HepG2 (cell line): ENCODE results near the gene PRDM11. TPM values are rescaled to one million over a fixed set of nuclear protein-coding genes. Genes with fewer than 3 reads are reported as not detected.

Source experiments
- ATAC-seq: fragments of 200-7000 bp; cut with Tn5 transposase; 3 replicates; pipeline ENCODE4 v1.9.1; 2020; ENCODE audit warnings: mild to moderate bottlenecking, moderate library complexity
- BruUV-seq: library from RNA; stranded (reverse); fragments of 400-500 nt; replicated peaks from 2 replicates; lab custom pipeline; 2021; lab: Mats Ljungman, UMichigan
- CTCF ChIA-PET: fragments of 300-600 bp; formaldehyde crosslinking; extraction: SDS; loops from one replicate; lab custom pipeline; 2021; ENCODE audit warnings: low total read pairs, inconsistent platforms, low intra/inter-chr PET ratio; lab: Yijun Ruan, JAX
- POLR2A ChIA-PET: fragments of 350-600 bp; sonication (Branson Sonifier 250); formaldehyde crosslinking; loops from one replicate; lab custom pipeline; 2020; ENCODE audit warnings: antibody characterized with exemption, inconsistent platforms; lab: Yijun Ruan, JAX
- DNase-seq: peaks from one replicate; pipeline ENCODE4 v3.0.0-alpha.2; 2015; ENCODE audit warnings: low spot score
- FAIRE-seq: peaks from 3 replicates; lab custom pipeline; 2011; peaks lifted over from hg19 to GRCh38; lab: Jason Lieb, UNC
- H2AFZ ChIP-seq: one replicate; pipeline ENCODE4 v1.6.1; 2011; ENCODE audit warnings: low read length, inconsistent platforms
- H3K27ac ChIP-seq: fragments of 300-600 bp; 3 replicates; pipeline ENCODE4 v1.8.0; 2011; ENCODE audit warnings: mixed run types, mild to moderate bottlenecking, mixed read lengths, low read length, inconsistent platforms; ENCODE audit not compliant: insufficient read depth; ENCODE audit errors: extremely low read length
- H3K27me3 ChIP-seq, 2 experiments: fragments of 200-600 bp in 1 of 2; 2 replicates in 1 of 2; 3 replicates in 1 of 2; pipeline versions ENCODE4 v1.6.0 to v1.8.0; 2011; ENCODE audit warnings: low read length in 2 of 2, mild to moderate bottlenecking in 2 of 2, moderate library complexity in 2 of 2, inconsistent platforms in 1 of 2; ENCODE audit not compliant: insufficient read depth in 2 of 2, control insufficient read depth in 1 of 2
- H3K36me3 ChIP-seq, 2 experiments: fragments of 200-600 bp in 1 of 2; replicated peaks in 1 of 2; 2 replicates in 1 of 2; 3 replicates in 1 of 2; pipeline versions ENCODE4 v1.5.1 to v1.8.0; 2011; ENCODE audit warnings: low read length in 2 of 2, inconsistent platforms in 1 of 2; ENCODE audit not compliant: insufficient read depth in 2 of 2, control insufficient read depth in 1 of 2
- H3K4me1 ChIP-seq: 2 replicates; pipeline ENCODE4 v1.5.1; 2012; ENCODE audit warnings: low read length, inconsistent platforms; ENCODE audit not compliant: insufficient read depth
- H3K4me2 ChIP-seq: 2 replicates; pipeline ENCODE4 v1.6.0; 2011; ENCODE audit warnings: low read depth, low read length, inconsistent platforms
- H3K4me3 ChIP-seq, 3 experiments: fragments of 200-600 bp in 1 of 3; sonication (generic), shearing (Covaris generic) in 1 of 3; replicated peaks in 1 of 3; 2 replicates each; pipeline ENCODE4 v1.5.1; 2011 to 2016; ENCODE audit warnings: low read length in 3 of 3, inconsistent platforms in 2 of 3, low read depth in 2 of 3, mild to moderate bottlenecking in 2 of 3, control low read depth in 1 of 3, mixed read lengths in 1 of 3; ENCODE audit not compliant: insufficient read depth in 1 of 3
- H3K79me2 ChIP-seq: one replicate; pipeline ENCODE4 v1.6.1; 2011; ENCODE audit warnings: low read length, inconsistent platforms; ENCODE audit not compliant: insufficient read depth
- H3K9ac ChIP-seq: 2 replicates; pipeline ENCODE4 v1.6.0; 2011; ENCODE audit warnings: mild to moderate bottlenecking, low read depth, low read length, inconsistent platforms; ENCODE audit not compliant: insufficient read depth
- H3K9me3 ChIP-seq: 2 replicates; pipeline ENCODE4 v1.5.1; 2012; ENCODE audit warnings: mild to moderate bottlenecking, low read length
- H4K20me1 ChIP-seq: 2 replicates; pipeline ENCODE4 v1.6.0; 2011; ENCODE audit warnings: inconsistent platforms, mild to moderate bottlenecking, low read length, moderate library complexity; ENCODE audit not compliant: insufficient read depth
- DRAP1 ChIP-seq: IDR thresholded peaks from 2 replicates; pipeline ENCODE4 v1.6.1; 2016; ENCODE audit warnings: missing genetic modification reagents, missing compliant biosample characterization
- HIVEP1 ChIP-seq: sonication (generic); formaldehyde crosslinking; IDR thresholded peaks from 2 replicates; pipeline ENCODE4 v1.4.0; 2020; ENCODE audit warnings: mild to moderate bottlenecking, missing genetic modification reagents
- NPAS2 ChIP-seq: sonication (generic); formaldehyde crosslinking; IDR thresholded peaks from 2 replicates; pipeline ENCODE4 v1.8.0; 2022; ENCODE audit warnings: mild to moderate bottlenecking, missing genetic modification reagents, borderline replicate concordance
- ZNF549 ChIP-seq: sonication (generic); formaldehyde crosslinking; IDR thresholded peaks from 2 replicates; pipeline ENCODE4 v1.5.0; 2020; ENCODE audit warnings: missing genetic modification reagents
- ZNF570 ChIP-seq: sonication (generic); formaldehyde crosslinking; IDR thresholded peaks from 2 replicates; pipeline ENCODE4 v1.4.0; 2020; ENCODE audit warnings: mild to moderate bottlenecking, missing genetic modification reagents, borderline replicate concordance
- WGBS: methylation state at CpG from one replicate; pipeline ENCODE4 v1.1.6; 2017; ENCODE audit warnings: low lambda C conversion rate; 5-methylcytosine and 5-hydroxymethylcytosine counted together
- in situ Hi-C: cut with HindIII; loops from 2 replicates; pipeline ENCODE4 v1.10.0; 2017; ENCODE audit warnings: low pct_unique_long_range_greater_than_20kb; ENCODE audit not compliant: extremely low pct_ligation_motif_present
- intact Hi-C: fragments of 100-400 bp; cut with micrococcal nuclease; formaldehyde crosslinking; loops from one replicate; pipeline ENCODE4 v1.10.0; 2022; ENCODE audit not compliant: unreplicated experiment
- polyA plus RNA-seq, 8 experiments: library from polyadenylated mRNA; depleted of rRNA in 3 of 8; stranded (reverse) in 7 of 8; unstranded in 1 of 8; fragments of >200 nt; fragmentation: Illumina TruSeq in 4 of 8; extraction: Trizol in 4 of 8; gene quantifications; 2 replicates each; pipeline versions ENCODE4 v1.2.1 to v1.2.3, GENCODE V29; 2011 to 2016; ENCODE audit warnings: low read depth in 4 of 8, missing spikeins in 1 of 8, mixed read lengths in 1 of 8; ENCODE audit not compliant: insufficient read depth in 1 of 8
- total RNA-seq, 5 experiments: library from RNA; depleted of rRNA; stranded (reverse); fragments of >200 nt; fragmentation: Illumina TruSeq; extraction: Trizol; gene quantifications; 2 replicates each; pipeline ENCODE4 v1.2.3, GENCODE V29; 2016; ENCODE audit warnings: low read depth in 1 of 5
- TF ChIP-seq, protein P1 (sequence below): sonication (generic); formaldehyde crosslinking; IDR thresholded peaks from 2 replicates; pipeline ENCODE4 v1.5.0; 2020; ENCODE audit warnings: missing genetic modification reagents, mild to moderate bottlenecking, borderline replicate concordance
- TF ChIP-seq, protein P2 (sequence below): sonication (generic); formaldehyde crosslinking; IDR thresholded peaks from 2 replicates; pipeline ENCODE4 v1.8.0; 2022; ENCODE audit warnings: mild to moderate bottlenecking, missing genetic modification reagents, borderline replicate concordance

Gene PRDM11
- total and polyA plus RNA-seq, 2 of the 13 experiments (the other 11 are each of a cell fraction or from before 2014, with no cell fraction given), result 3.4 to 4.7 TPM

DNA sequence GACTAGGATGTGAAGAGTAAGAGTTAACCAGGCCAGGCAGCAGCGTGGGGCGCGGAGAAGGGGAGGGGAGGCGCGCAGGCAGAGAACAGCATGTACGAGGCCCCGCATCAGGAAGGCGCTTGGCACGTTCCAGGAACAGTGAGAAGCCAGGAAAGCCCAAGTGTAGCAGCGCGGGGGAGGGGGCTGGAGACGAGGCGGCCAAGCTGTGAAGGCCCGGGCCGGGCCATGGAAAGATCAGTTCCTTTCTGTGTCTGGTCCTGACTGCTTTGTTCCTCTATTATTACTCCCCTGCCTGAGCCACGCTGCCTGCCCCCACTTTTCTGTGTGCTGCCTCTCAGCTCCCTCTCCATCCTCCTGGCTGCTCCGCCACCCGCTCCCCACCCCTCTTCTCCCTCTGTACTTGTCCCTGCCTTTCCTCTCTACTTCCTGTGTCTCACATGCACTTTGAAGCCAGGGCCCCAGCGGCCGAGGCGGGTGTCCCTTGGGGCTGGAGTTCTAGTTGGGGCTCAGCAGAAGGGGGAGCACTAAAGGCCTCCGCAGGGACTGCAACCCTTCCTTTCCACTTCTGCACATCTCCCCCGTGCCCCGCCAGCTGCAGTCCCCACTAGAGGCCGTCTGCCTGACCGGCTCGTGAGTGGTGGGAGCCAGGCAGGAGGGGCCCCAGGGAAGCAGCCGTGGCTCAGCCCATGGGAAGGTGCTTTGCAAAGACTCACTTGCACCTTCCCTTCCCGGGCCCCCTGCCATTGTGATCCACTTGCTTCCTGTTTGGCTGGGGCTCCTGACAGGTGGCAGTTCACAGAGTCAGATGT, 63.7 kb downstream of the PRDM11 start:
- H3K36me3 ChIP-seq, result peaks cover 1 to 12% of the 10 kb centered on the region in 2 experiments; a peak in 4 of 5 replicates
- CTCF ChIA-PET, result no interaction called here
- H2AFZ ChIP-seq, result no peak overlapping the region
- H3K27ac ChIP-seq, result no peak overlapping the region
- in situ Hi-C loops (no loop called here), intact Hi-C loops (no loop called here)
- POLR2A ChIA-PET, result no interaction called here
- TF ChIP-seq NPAS2 (CRISPR knock-in tag) (no peak), DRAP1 (CRISPR knock-in tag) (no peak), ZNF570 (CRISPR knock-in tag) (no peak), HIVEP1 (CRISPR knock-in tag) (no peak), ZNF549 (CRISPR knock-in tag) (no peak)
- TF ChIP-seq, protein P1, sequence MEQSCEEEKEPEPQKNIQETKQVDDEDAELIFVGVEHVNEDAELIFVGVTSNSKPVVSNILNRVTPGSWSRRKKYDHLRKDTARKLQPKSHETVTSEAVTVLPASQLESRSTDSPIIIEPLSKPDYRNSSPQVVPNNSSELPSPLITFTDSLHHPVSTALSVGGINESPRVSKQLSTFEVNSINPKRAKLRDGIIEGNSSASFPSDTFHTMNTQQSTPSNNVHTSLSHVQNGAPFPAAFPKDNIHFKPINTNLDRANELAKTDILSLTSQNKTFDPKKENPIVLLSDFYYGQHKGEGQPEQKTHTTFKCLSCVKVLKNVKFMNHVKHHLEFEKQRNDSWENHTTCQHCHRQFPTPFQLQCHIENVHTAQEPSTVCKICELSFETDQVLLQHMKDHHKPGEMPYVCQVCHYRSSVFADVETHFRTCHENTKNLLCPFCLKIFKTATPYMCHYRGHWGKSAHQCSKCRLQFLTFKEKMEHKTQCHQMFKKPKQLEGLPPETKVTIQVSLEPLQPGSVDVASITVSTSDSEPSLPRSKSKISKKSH (CRISPR knock-in tag), result no peak
- TF ChIP-seq, protein P2, sequence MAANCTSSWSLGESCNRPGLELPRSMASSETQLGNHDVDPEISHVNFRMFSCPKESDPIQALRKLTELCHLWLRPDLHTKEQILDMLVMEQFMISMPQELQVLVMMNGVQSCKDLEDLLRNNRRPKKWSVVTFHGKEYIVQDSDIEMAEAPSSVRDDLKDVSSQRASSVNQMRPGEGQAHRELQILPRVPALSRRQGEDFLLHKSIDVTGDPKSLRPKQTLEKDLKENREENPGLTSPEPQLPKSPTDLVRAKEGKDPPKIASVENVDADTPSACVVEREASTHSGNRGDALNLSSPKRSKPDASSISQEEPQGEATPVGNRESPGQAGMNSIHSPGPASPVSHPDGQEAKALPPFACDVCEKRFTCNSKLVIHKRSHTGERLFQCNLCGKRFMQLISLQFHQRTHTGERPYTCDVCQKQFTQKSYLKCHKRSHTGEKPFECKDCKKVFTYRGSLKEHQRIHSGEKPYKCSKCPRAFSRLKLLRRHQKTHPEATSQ, result no peak
- no peak for DNase-seq
- no peak for ATAC-seq
- 96% methylated on average over 26 of the region's 29 CpGs for WGBS
- no peak overlapping the region for H3K4me3 ChIP-seq
- no peak for FAIRE-seq
- no peaks in the 10 kb centered on the region for H3K4me1 ChIP-seq
- no peaks in the 10 kb centered on the region for H3K9me3 ChIP-seq
- H3K79me2 ChIP-seq, result no peaks in the 10 kb centered on the region
- H3K27me3 ChIP-seq, result no peaks in the 10 kb centered on the region
- no peak overlapping the region for H3K4me2 ChIP-seq
- no peak overlapping the region for H3K9ac ChIP-seq
- no TSS peak for BruUV-seq
- no peaks in the 10 kb centered on the region for H4K20me1 ChIP-seq
